Mucosa of descending colon (tissue), 3 donors: ENCODE data around the gene PHPT1. TPM values are rescaled to one million over a fixed set of nuclear protein-coding genes. Genes with fewer than 3 reads are reported as not detected.

Experiments used
- ATAC-seq: fragments of 200-7000 bp; cut with Tn5 transposase; one replicate; pipeline ENCODE4 v1.9.1; 2020; ENCODE audit warnings: mild to moderate bottlenecking, moderate library complexity
- DNase-seq, 3 donors: peaks; one replicate each; pipeline ENCODE4 v3.0.0-alpha.2; 2020
- H3K36me3 ChIP-seq: fragments of 200-600 bp; one replicate; pipeline ENCODE4 v1.8.0; 2021; ENCODE audit warnings: low read depth, mild to moderate bottlenecking
- H3K4me1 ChIP-seq: fragments of 200-600 bp; one replicate; pipeline ENCODE4 v1.8.0; 2021; ENCODE audit warnings: low read depth, mild to moderate bottlenecking
- H3K4me3 ChIP-seq: fragments of 200-600 bp; one replicate; pipeline ENCODE4 v1.8.0; 2021; ENCODE audit warnings: mild to moderate bottlenecking
- H3K9me3 ChIP-seq: fragments of 200-600 bp; one replicate; pipeline ENCODE4 v1.8.0; 2021; ENCODE audit warnings: mild to moderate bottlenecking
- CTCF ChIP-seq: fragments of 200-600 bp; IDR thresholded peaks from one replicate; pipeline ENCODE4 v1.8.0; 2022; ENCODE audit warnings: antibody characterized with exemption, mild to moderate bottlenecking
- intact Hi-C, 2 donors: fragments of 100-400 bp; cut with DNase I in 1 of 2; cut with micrococcal nuclease in 1 of 2; formaldehyde crosslinking; loops; one replicate each; pipeline versions ENCODE4 v1.11.0 to v1.11.1; 2022; cut with DNase I, micrococcal nuclease
- microRNA-seq: library from miRNA; unstranded; fragments of <30 nt; microRNA quantifications from one replicate; pipeline ENCODE4, GENCODE V29; 2019
- total RNA-seq, 3 donors: library from RNA; stranded (reverse); fragmentation: NEBNext Ultra II Directional in 2 of 3; extraction: Animal tissue kit (Norgen Biotek cat#: 25700) in 2 of 3; gene quantifications; one replicate each; pipeline versions ENCODE4 v1.2.1 to v1.2.4, GENCODE V29; 2021 to 2023
- donor health status: DM: no; HTN: no; CAD: no; lungs with moderate emphysema.
- donor health status: DM: no; HTN: no; CAD: no.
- donor health status: DM: no; HTN: yes; CAD: no.

Gene PHPT1
- total RNA-seq, 3 donors from 2014 or later = 96.4 to 163 (median 102) TPM

- H3K9me3 ChIP-seq = no peaks in the 10 kb centered on the region
- TF ChIP-seq CTCF = no peak
- no peak overlapping the region for H3K4me3 ChIP-seq
- no peaks in the 10 kb centered on the region for H3K36me3 ChIP-seq
- DNase-seq (no peak), ATAC-seq (no peak)
- H3K4me1 ChIP-seq = peaks cover 26% of the 10 kb centered on the region
- intact Hi-C loops = no loop called here
These were observed 46.8 kb downstream of the PHPT1 start for GRCh38 chr9:136896027-136896426.

GRCh38 chr9:136898483-136899100 lies 49.4 kb downstream of the PHPT1 start:
- TF ChIP-seq CTCF = no peak
- DNase-seq = no peak
- Histone ChIP-seq H3K4me1 (peaks cover 51% of the 10 kb centered on the region), H3K9me3 (no peaks in the 10 kb centered on the region), H3K36me3 (no peaks in the 10 kb centered on the region), H3K4me3 (no peak overlapping the region)
- intact Hi-C loops = no loop called here
- no peak for ATAC-seq

- intact Hi-C loops = no loop called here
- ATAC-seq = peak; percentile 43
- Histone ChIP-seq H3K9me3 (no peaks in the 10 kb centered on the region), H3K4me3 (no peak overlapping the region), H3K36me3 (no peaks in the 10 kb centered on the region), H3K4me1 (peaks cover 55% of the 10 kb centered on the region)
- no peak for TF ChIP-seq CTCF
- peak; percentile 70 to 79 (median 76) for DNase-seq
These were observed 50.0 kb downstream of the PHPT1 start for GRCh38 chr9:136899196-136899595.

- Histone ChIP-seq H3K36me3 (no peaks in the 10 kb centered on the region), H3K4me3 (no peak overlapping the region), H3K4me1 (peaks cover 55% of the 10 kb centered on the region), H3K9me3 (no peaks in the 10 kb centered on the region)
- no peak for TF ChIP-seq CTCF
- DNase-seq = no peak
- ATAC-seq = no peak
- intact Hi-C loops = no loop called here
These were observed 51.3 kb downstream of the PHPT1 start for GRCh38 chr9:136900556-136900955.

Small RNA genes lying within 50 kb of the gene (microRNA-seq; reads per million reads assigned to microRNA genes)
- not detected for gene MIR4292
- gene MIR4479 = 0.70 reads per million

Other genes with a start within 250 kb of the PHPT1 start
- 10 to 100 TPM; 15.9 to 43.4 (median 18.9) TPM for gene EGFL7, start 186.5 kb upstream of the PHPT1 start, total RNA-seq
- gene AGPAT2, start 162.0 kb upstream of the PHPT1 start, total RNA-seq = 100 to 1,000 TPM; 113 to 296 (median 152) TPM
- gene DIPK1B, start 136.8 kb upstream of the PHPT1 start, total RNA-seq = 1 to 10 TPM; 1.0 to 10.0 (median 2.9) TPM
- 1 to 10 TPM in 2 of 3 donors, under 1 TPM in 1; 0.12 to 5.1 (median 2.7) TPM for gene LCN10, start 106.5 kb upstream of the PHPT1 start, total RNA-seq
- 1 to 10 TPM; 1.0 to 8.5 (median 4.7) TPM for gene LCN6, start 100.9 kb upstream of the PHPT1 start, total RNA-seq
- gene LCN8, start 91.2 kb upstream of the PHPT1 start, total RNA-seq = not detected
- 10 to 100 TPM in 1 of 3 donors, 1 to 10 TPM in 2; 1.6 to 17.2 (median 3.7) TPM for gene LCN15, start 84.9 kb upstream of the PHPT1 start, total RNA-seq
- gene TMEM141, start 58.1 kb upstream of the PHPT1 start, total RNA-seq = 100 to 1,000 TPM; 110 to 373 (median 127) TPM
- 10 to 100 TPM in 1 of 3 donors, 1 to 10 TPM in 2; 4.0 to 38.0 (median 7.0) TPM for gene CCDC183, start 53.1 kb upstream of the PHPT1 start, total RNA-seq
- 100 to 1,000 TPM in 2 of 3 donors, 10 to 100 TPM in 1; 92.1 to 142 (median 112) TPM for gene RABL6, start 41.5 kb upstream of the PHPT1 start, total RNA-seq
- gene AJM1, start 6.9 kb upstream of the PHPT1 start, total RNA-seq = 10 to 100 TPM in 2 of 3 donors, 1 to 10 TPM in 1; 7.4 to 21.6 (median 16.4) TPM
- gene MAMDC4, start 2.9 kb downstream of the PHPT1 start, total RNA-seq = 10 to 100 TPM; 15.4 to 43.8 (median 18.5) TPM
- 100 to 1,000 TPM; 311 to 445 (median 397) TPM for gene EDF1, start 16.9 kb downstream of the PHPT1 start, total RNA-seq
- gene TRAF2, start 37.1 kb downstream of the PHPT1 start, total RNA-seq = 10 to 100 TPM; 19.6 to 28.2 (median 21.1) TPM
- 100 to 1,000 TPM; 127 to 197 (median 142) TPM for gene FBXW5, start 95.3 kb downstream of the PHPT1 start, total RNA-seq
- gene C8G, start 95.8 kb downstream of the PHPT1 start, total RNA-seq = 10 to 100 TPM in 2 of 3 donors, 1 to 10 TPM in 1; 3.2 to 15.4 (median 10.4) TPM
- 10 to 100 TPM in 1 of 3 donors, 1 to 10 TPM in 2; 6.8 to 10.7 (median 7.6) TPM for gene LCN12, start 102.9 kb downstream of the PHPT1 start, total RNA-seq
- gene PTGDS, start 128.1 kb downstream of the PHPT1 start, total RNA-seq = 10 to 100 TPM in 2 of 3 donors, 1 to 10 TPM in 1; 2.5 to 45.4 (median 16.1) TPM
- under 1 TPM in 2 of 3 donors, not detected in 1; 0.17 to 0.76 TPM for gene LCNL1, start 133.6 kb downstream of the PHPT1 start, total RNA-seq
- 10 to 100 TPM; 32.0 to 39.9 (median 34.1) TPM for gene PAXX, start 143.0 kb downstream of the PHPT1 start, total RNA-seq
- 1 to 10 TPM in 1 of 3 donors, under 1 TPM in 2; 0.82 to 1.9 (median 0.99) TPM for gene CLIC3, start 147.2 kb downstream of the PHPT1 start, total RNA-seq
- 10 to 100 TPM; 20.1 to 77.2 (median 48.0) TPM for gene ABCA2, start 178.8 kb downstream of the PHPT1 start, total RNA-seq
- under 1 TPM in 2 of 3 donors, not detected in 1; 0.14 to 0.27 TPM for gene FUT7, start 182.7 kb downstream of the PHPT1 start, total RNA-seq
- gene NPDC1, start 196.8 kb downstream of the PHPT1 start, total RNA-seq = 100 to 1,000 TPM in 1 of 3 donors, 10 to 100 TPM in 2; 78.6 to 177 (median 83.0) TPM
- 10 to 100 TPM in 2 of 3 donors, 1 to 10 TPM in 1; 7.7 to 26.8 (median 10.7) TPM for gene ENTPD2, start 204.7 kb downstream of the PHPT1 start, total RNA-seq
- gene SAPCD2, start 221.1 kb downstream of the PHPT1 start, total RNA-seq = 10 to 100 TPM in 1 of 3 donors, 1 to 10 TPM in 2; 2.7 to 11.2 (median 6.0) TPM
- gene UAP1L1, start 228.1 kb downstream of the PHPT1 start, total RNA-seq = 10 to 100 TPM; 10.5 to 13.6 (median 12.8) TPM
- 10 to 100 TPM; 36.1 to 55.4 (median 52.7) TPM for gene MAN1B1, start 237.6 kb downstream of the PHPT1 start, total RNA-seq